DMS114 treated with DMSO at 0.1 percent for 48 hours (cell line): ENCODE data around the gene FDCSP.
"Not testable (repeated sequence)": the region's sequence is repeated elsewhere in the genome, so short reads cannot be mapped to it uniquely, and the experiment has no call there.

Experiments
- DNase-seq: peaks from one replicate; lab custom pipeline; 2025; ENCODE audit not compliant: unreplicated experiment; lab: John Stamatoyannopoulos, UW

FDCSP gene

DNA sequence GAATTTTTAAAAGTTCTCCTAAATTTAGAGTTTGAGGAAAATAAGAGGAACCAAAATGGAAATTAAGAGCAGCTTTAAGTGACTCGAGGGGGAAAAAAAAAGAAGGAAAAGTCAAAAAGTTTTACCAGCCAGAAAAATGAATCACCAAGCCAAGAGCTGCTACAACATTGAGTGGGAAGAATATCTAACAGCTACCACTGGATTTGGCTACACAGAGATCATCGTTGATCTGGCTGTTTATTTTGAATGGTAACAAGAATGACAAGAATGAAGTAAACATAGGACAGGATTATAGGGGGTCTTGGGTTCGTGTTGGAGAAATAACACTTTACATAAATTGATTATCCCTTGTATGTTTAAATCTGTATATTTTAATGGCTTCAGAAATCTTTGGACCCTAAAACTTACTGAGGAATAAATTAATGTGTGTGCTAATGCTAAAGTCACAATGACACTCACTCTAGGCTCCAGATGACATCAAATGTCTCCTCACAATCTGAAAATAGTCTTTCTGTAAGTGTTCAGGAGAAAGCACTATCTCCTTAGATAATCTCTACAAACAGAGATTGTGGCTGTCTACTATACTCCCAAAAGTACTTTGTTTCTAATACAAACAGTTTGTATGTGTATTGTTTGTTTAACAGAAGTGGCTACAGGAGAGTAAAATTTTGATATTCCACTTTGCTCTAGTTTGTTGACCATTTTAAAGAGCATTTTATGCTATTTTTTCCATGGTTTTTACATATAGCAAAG, 13.4 kb downstream of the FDCSP start:
- no peak for DNase-seq

DNA sequence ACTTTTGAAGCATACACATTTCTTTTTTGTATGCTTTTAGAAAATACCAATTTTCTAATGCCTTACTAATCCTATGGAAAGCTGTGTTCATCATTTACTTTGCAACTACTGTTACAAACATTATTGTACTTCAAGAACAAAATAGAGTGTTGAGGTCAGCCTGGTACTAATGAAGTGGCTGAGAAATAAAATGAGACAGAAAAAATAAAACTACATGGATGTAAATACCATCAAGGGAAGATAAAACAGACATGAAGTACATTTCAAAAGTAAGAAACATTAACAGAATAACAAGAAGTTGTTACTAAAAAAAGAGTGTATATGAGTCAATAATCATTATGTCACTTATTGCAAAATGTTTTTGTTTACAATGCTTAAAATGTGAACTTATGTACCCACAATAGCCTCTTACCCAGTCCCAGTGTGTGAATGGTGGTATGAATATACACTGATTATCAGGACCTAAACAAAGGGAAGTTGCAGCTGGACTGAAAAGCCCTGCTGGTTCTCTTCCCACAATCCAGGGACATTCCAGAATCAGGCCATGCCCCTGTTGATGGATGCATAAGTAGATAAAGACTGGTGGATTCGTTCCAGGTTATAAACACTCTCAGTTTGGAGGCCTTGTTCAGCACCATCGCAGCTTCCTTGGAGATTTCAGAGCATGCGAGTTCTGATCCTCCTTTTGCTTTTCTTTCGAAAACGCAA, 14.1 kb downstream of the FDCSP start:
- DNase-seq = no peak

DNA sequence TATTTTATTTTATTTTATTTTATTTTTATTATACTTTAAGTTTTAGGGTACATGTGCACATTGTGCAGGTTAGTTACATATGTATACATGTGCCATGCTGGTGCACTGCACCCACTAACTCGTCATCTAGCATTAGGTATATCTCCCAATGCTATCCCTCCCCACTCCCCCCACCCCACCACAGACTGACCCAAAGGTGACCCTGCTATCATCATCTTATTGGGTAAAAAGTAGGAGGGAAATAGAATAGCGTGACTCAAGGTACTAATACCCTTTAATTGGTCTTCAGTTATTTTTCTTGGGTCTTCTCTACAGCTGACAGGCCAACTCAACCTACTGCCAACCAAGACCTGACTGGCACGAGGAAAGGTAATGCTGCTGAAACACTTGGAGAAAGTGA, 16.4 kb downstream of the FDCSP start, which contains the start of gene CSN3:
Gene CSN3 (plus strand): TSS at position 301 of the 400 bp plus-strand sequence. CDS start 2,223 bp downstream, outside the sequence.
- not testable (repeated sequence) for DNase-seq

DNA sequence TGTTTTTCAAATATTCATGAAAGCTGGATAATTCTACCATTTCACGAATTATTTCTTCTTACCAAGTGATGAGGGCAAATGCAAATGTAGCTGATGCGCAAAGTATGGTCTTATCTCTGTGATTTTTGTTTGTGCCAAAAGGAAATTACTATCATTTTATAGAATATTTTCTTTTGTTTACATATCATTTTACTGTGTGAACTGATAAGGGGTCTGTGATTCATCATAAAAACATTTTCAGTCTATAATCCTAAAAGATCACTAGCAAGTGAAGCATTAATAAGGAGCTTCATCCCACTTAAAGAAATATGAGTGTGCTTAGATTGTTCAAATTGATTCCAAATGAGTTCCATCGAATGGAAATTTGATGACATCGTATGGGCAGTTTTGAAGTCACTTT, 17.2 kb downstream of the FDCSP start:
- no peak for DNase-seq

DNA sequence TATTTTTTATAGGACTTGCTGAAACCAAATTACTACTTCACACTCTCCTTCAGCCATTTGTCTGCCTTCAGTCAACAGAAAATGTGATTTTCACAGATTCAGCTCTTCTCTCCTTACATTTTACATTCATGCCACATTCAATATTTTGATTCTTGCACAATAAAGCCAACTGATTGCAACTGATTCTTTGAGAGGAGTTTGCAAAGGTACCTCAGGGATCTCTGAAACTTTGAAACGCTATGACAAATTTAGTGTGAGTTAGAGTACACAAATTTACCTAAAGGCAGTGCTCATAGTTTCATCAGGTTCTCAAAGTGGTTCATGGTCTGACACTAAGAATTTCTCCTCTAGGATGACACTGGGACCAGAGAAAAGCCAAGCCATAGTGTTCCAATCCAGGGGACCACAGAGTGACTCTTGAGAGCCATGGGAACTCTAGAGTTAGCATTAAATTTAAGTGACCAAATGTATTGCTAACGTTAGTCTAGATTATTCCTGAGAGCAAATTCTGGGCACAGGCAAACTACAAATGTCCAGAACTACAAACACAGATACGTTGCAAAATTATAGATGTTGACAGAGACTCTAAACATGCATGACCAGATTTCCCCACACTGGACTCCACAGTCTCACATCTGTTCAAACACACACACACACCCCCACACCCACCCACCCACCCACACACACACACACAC, 25.5 kb downstream of the FDCSP start:
- DNase-seq = no peak

DNA sequence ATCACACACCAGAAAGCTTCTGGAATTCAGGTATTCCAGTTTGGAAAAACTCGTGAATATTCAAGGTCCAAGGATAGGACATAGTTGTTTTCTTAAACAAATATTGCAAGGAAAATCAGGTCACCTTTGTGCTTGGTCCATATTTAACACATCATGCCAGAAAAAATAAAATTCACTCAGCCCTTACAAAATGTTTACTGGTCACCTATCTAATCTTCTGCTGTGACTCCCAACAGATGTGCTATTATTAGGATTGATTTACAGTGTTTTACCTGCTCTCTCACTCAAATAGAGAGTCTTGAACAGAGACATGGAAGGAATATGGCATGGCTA, 26.0 kb downstream of the FDCSP start:
- DNase-seq = no peak

DNA sequence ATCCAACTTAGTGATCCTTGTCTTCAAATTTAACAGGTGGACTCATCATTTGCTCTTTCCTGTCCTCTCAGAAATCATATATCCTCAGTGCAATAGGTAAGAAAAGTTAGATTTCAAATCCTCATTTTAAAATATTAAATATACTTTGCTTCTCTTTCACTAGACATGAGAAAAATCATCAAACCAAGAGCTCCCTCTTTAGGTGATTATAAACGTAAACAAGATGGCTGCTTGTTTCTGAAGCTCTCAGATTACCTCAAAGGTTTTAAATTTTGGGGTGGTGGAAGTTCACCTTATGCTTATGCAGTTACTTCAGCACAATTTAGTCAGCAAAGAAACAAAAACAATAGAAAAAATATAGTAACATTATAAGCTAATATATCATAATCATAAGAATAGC, 43.8 kb downstream of the FDCSP start:
- DNase-seq = peak; percentile 3

DNA sequence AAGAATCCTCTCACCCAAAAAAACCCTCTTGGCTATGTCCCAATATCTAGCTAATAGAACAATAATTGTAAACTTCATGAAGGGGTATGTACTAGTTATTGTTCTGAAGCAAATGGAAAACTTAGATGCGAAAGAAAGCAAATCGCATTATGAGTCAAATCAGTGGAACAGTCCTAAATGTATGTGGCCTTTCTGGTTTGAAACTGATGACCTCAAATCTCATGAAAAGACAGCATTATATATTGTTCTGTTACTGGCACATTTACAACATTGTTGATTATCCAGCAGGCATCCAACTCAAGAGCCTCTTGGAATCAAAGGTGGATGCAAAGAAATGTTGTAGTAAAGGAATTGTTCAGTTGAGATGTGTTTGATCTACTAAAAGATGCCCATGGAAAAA, 51.2 kb downstream of the FDCSP start:
- no peak for DNase-seq

DNA sequence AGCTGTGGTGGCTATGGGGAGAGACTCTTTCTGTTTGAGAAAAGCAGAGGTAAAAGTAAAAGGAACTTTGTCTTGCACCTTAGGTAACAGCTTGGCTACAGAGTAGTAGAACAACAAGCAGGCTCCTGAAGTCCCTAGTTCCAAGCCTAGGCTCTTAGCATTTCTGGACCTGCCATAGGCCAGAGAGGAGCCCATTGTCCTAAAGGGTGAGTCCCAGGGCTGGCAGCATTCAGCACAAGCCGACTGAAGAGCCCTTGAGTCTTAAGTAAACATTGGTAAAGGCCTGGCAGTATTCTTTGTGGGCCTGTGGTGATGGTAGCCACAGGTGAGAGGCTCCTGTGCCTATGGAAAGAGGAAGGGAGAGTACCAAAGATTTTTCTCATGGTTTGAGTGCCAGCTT, 54.6 kb downstream of the FDCSP start:
- DNase-seq = no peak
